Upper lobe of left lung (tissue), 4 donors: ENCODE measurements around the gene LHX5.
"Not testable (repeated sequence)": the region's sequence is repeated elsewhere in the genome, so short reads cannot be mapped to it uniquely, and the experiment has no call there.

ENCODE experiments used
- CTCF ChIP-seq, 6 experiments: fragments of 450-650 bp in 4 of 6; fragments of 200-600 bp in 2 of 6; sonication (generic) in 2 of 6; IDR thresholded peaks; one replicate each; pipeline ENCODE4 v1.5.1; 2016 to 2019; ENCODE audit warnings: antibody characterized with exemption in 6 of 6
- EP300 ChIP-seq, 4 donors: sonication (generic); formaldehyde crosslinking; IDR thresholded peaks; one replicate each; pipeline ENCODE4 v1.5.1; 2017; ENCODE audit warnings: antibody characterized with exemption in 4 of 4, control low read depth in 2 of 4
- POLR2A ChIP-seq, 4 donors: fragments of 450-650 bp; IDR thresholded peaks; one replicate each; pipeline ENCODE4 v1.5.1; 2016 to 2017; ENCODE audit warnings: antibody characterized with exemption in 4 of 4, mild to moderate bottlenecking in 2 of 4

GRCh38 chr12:113495941-113496340, 24.3 kb upstream of the LHX5 start:
- not testable (repeated sequence) for TF ChIP-seq CTCF, EP300, POLR2A (IDR thresholded peaks at IDR 0.05)
